PFSK-1 (cell line): ENCODE measurements around the gene XPNPEP2.

Experiments used
- FOXP2 ChIP-seq: optimal IDR thresholded peaks from 2 replicates; pipeline ENCODE3; 2011; ENCODE audit warnings: borderline replicate concordance, control low read depth, inconsistent platforms; ENCODE audit not compliant: insufficient read depth; ENCODE audit errors: extremely low read length, extremely low read depth
- POLR2AphosphoS5 ChIP-seq: IDR thresholded peaks from 2 replicates; pipeline ENCODE4 v1.6.1; 2012; ENCODE audit warnings: low read depth, mild to moderate bottlenecking, control low read depth, low read length, moderate library complexity
- SIN3A ChIP-seq: IDR thresholded peaks from 2 replicates; pipeline ENCODE4 v1.6.1; 2012; ENCODE audit warnings: mild to moderate bottlenecking, low read length, moderate library complexity, borderline replicate concordance; ENCODE audit not compliant: insufficient read depth
- TAF1 ChIP-seq: IDR thresholded peaks from 2 replicates; pipeline ENCODE4 v1.6.1; 2012; ENCODE audit warnings: low read length, control low read depth, borderline replicate concordance; ENCODE audit not compliant: insufficient read depth
- TF ChIP-seq, protein P1 (sequence below), 2 experiments: IDR thresholded peaks; 2 replicates each; pipeline versions ENCODE4 v1.6.1 to v1.8.0; 2011 to 2012; ENCODE audit warnings: low read depth in 2 of 2, low read length in 2 of 2, control low read depth in 1 of 2, inconsistent platforms in 1 of 2, mild to moderate bottlenecking in 1 of 2, moderate library complexity in 1 of 2; ENCODE audit not compliant: insufficient read depth in 1 of 2

XPNPEP2 gene

GRCh38 chrX:129813662-129814368 lies 75.0 kb downstream of the XPNPEP2 start:
- TF ChIP-seq, protein P1, sequence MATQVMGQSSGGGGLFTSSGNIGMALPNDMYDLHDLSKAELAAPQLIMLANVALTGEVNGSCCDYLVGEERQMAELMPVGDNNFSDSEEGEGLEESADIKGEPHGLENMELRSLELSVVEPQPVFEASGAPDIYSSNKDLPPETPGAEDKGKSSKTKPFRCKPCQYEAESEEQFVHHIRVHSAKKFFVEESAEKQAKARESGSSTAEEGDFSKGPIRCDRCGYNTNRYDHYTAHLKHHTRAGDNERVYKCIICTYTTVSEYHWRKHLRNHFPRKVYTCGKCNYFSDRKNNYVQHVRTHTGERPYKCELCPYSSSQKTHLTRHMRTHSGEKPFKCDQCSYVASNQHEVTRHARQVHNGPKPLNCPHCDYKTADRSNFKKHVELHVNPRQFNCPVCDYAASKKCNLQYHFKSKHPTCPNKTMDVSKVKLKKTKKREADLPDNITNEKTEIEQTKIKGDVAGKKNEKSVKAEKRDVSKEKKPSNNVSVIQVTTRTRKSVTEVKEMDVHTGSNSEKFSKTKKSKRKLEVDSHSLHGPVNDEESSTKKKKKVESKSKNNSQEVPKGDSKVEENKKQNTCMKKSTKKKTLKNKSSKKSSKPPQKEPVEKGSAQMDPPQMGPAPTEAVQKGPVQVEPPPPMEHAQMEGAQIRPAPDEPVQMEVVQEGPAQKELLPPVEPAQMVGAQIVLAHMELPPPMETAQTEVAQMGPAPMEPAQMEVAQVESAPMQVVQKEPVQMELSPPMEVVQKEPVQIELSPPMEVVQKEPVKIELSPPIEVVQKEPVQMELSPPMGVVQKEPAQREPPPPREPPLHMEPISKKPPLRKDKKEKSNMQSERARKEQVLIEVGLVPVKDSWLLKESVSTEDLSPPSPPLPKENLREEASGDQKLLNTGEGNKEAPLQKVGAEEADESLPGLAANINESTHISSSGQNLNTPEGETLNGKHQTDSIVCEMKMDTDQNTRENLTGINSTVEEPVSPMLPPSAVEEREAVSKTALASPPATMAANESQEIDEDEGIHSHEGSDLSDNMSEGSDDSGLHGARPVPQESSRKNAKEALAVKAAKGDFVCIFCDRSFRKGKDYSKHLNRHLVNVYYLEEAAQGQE (IDR thresholded peaks at IDR 0.05; ENCODE audit: insufficient read depth in 1 of 2, low read depth in 2 of 2, low read length in 2 of 2): no peak
- TF ChIP-seq SIN3A (no peak), TAF1 (no peak), FOXP2 (no peak), POLR2AphosphoS5 (no peak)

- TF ChIP-seq, protein P1 (IDR thresholded peaks at IDR 0.05; ENCODE audit: insufficient read depth in 1 of 2, low read depth in 2 of 2, low read length in 2 of 2): no peak
- TF ChIP-seq SIN3A (no peak), TAF1 (no peak), FOXP2 (no peak), POLR2AphosphoS5 (no peak)
Measured at GRCh38 chrX:129818123-129818522, 79.3 kb downstream of the XPNPEP2 start.
